GM18870 (cell line): ENCODE data around the gene PLCH2.

Source experiments
- ATAC-seq: cut with Tn5 transposase; IDR thresholded peaks from one replicate; pipeline ENCODE4 v1.9.1; 2021; ENCODE audit warnings: moderate library complexity; ENCODE audit not compliant: unreplicated experiment

Gene PLCH2

DNA sequence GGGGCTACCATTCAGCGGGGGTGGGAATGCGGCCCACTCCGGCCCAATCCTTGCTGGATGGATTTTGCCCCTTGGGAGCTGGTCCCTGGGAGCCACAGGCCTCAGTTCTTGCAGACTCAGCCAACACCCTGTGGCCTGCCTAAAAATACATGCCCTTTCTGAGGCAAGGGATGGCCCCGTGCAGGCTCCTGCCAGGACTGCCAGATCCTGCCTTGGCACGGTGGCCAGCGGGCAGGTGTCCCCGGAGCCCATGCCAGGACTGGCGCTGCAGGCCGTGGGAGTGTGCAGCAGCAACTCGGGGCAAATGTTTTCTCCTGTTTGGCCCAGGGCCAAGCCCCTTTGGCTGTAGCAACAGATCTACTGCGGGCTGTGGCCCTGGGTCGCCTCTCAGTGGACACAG is 51.9 kb downstream of the PLCH2 start:
- ATAC-seq: no peak

DNA sequence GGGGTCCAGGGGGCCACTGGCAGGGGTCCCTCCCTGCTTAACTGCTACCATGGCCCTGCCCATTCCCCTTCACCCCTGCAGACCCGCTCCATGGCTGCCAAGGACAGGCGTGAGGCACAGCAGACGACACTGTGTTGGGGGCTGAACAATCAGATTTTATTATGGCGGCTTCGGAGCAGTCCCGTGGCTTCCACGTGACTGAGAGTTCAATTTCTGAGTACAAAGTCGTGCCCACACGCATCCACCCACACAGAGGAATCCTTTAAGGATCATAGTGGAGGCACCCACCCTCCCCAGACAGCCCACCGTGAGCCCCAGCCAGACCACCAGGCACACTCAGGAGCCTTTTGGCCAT is 52.5 kb downstream of the PLCH2 start:
- no peak for ATAC-seq

DNA sequence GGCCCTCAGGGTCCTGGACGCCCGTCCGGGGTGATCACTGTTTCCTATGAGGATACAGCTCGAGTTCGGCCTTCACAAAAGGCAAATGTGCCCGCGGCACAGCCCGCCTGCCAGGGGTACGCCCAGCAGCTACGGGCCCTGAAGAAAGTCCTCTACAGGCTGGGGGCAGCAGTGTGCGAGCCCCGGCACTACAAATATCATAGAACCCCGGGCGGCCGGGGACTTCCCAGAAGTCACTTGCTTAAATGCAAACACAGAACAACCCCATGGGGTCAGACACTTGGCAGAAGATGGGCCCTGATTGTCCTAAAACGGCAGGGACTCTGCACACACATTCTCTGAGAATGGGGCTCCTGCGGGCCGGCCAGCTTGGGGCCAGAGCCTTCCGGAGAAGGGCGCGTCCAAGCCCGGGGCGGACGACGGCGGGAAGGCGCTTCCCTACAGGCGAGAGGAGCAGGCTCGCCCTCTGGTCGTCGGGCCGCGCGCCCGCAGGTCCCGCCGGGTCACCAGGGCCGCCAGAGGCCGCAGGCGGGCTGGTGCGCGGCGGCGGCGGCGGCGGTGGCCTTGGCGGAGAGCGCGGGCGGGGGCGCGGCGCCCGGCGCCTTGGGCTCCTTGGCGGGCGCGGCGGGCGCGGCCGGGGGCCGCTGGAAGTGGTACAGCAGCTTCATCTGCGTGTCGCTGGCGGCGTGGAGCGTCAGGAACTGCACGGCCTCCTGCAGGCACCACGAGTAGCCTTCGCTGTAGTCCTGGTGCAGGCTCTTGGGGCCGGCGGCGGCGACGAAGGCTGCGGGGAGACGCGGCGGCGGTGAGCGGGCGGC is 53.1 kb downstream of the PLCH2 start:
- no peak for ATAC-seq

DNA sequence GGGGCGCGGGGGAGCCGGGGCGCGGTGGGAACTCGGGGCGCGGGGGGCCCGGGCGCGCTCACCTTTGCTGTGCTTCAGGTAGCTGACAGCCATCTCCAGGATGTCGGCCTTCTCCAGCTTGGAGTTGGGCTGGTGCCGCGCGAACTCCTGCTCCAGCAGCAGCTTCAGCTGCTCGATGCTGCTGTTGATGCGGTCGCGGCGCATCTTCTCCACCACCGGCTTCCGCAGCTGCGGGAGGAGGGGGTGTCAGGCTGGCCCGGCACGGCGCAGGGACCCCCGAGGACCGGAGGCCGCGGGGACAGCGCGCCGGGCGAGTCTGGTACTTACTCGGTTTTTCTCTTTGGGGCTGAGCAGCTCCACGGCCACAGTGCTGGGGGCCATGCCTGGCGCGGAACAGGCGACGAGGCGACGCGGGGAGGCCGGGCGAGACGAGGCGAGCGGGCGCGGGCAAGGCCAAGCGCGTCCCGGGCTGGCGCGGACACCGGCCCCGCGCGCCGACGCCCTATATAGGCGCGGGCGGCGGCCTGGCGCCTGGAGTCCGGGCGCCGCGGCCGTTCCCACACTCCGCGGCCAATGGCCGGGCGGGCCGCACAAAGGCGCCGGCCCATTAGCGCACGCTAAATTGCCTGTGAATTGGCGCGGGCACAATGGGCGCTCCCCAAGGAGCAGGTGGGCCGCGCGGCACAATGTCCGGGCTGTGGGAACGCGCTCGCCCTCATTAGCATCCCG is 53.9 kb downstream of the PLCH2 start, which contains the start of gene HES5:
HES5 (minus strand) TSS at position 480 of the 729 bp plus-strand sequence; CDS start at position 381, 99 bp downstream.
- no peak for ATAC-seq

DNA sequence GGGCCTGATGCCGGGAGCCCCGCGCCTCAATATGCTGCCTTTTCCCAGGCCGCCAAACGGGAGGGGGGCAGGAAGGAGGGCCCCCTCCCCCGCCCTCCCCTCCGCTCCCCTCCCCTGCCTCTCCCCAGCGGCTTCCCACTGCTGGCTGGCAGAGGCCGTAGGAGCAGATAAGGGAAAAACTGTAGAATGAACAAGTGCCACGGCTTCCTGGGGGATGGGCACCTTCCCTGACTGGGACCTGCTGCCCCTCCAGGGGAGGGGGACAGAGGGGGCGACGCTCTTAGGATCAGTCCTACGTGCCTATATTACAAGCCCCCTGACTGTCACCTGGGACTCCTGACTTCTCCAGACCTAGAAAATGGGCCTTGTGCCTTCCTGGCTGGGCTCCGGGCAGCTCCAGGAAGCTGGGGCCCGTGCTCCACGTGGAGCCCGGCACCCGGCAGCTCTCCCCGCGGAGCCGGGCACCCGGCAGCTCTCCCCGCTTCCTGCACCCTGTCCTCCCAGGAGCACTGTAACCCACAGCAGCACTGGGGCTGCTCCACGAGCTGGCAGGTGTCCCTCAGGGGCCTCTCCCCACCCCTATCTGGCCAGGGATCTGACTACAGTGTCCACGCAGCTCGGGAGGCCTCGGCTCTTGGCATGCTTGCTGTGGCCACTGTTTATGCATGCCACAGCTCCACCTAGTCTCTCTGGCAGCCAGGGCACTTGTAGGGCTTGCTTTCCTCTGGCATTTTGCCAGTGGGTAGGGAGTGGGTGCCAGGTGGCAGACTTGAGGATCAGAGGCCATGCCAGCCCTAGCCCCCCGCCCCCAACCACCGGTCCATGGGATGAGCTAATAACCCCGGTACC is 54.6 kb downstream of the PLCH2 start:
- ATAC-seq: no peak

DNA sequence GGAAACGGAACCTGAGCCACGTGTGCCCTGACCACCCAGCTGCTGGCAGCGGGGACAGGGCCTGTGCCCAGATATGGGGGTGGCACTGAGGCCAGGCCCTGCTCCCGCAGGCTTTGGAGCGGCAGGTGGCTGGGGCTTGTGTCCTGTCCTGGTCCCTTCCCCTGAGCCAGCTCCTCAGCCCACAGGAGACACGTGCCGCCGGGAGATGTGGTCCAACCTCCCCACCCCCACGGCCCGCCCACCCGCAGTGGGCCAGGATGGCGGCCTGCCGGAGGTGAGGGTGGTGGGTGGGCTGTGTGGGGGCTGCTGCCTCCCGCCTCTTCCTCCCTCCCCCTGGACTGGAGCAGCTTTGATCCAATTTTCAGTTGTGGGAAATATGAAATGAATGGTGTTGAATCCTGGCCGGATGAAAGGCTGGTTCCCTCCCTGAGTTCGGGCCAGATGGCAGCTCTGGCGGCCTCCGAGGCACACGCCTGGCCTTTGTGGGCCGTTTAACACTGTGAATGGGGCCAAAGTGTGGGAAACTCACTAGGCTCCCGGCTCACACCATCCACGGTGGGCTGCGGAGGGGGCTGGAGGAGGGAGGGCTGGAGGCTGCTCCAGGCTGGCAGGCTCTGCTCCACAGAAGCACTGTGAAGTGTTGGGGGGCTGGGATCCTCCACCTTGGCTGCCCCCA is 56.5 kb downstream of the PLCH2 start:
- no peak for ATAC-seq

DNA sequence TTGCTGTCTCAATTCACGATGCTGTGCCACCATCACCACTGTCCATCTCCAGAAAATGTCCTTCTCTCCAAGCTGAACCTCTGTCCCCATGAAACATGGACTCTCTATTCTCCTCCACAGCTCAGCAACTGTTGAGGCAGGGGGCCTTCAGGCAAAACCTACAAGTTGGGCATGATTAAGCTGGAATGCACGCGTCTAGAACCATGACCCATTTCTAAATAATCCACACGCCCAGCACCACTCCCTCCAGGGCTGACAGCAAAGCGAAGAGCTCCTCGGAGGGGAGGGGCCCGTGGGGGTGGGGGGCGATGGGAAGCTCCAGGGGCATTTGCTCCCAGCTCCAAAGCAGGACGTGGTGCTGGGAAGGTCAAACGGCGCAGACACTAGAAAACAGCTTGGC is 57.3 kb downstream of the PLCH2 start:
- ATAC-seq: no peak

DNA sequence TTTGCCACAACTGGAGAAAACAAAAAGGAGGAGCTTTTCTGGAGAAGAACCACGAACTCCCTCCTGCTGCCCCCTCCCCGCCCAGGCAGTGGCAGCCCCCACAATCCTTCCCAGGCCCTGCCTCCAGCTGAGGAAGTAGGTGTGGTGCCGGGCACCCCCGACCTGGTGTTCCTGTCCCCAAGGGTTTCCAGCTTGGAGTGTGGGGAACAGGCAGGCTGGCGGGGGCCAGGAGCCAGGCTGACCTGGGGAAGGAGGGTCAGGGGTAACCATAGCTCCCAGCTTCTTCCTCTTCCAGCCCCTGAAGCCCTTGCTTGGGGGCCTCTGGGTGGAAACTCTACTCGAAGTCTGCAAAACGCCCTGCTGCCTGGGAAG is 58.2 kb downstream of the PLCH2 start:
- ATAC-seq: no peak

DNA sequence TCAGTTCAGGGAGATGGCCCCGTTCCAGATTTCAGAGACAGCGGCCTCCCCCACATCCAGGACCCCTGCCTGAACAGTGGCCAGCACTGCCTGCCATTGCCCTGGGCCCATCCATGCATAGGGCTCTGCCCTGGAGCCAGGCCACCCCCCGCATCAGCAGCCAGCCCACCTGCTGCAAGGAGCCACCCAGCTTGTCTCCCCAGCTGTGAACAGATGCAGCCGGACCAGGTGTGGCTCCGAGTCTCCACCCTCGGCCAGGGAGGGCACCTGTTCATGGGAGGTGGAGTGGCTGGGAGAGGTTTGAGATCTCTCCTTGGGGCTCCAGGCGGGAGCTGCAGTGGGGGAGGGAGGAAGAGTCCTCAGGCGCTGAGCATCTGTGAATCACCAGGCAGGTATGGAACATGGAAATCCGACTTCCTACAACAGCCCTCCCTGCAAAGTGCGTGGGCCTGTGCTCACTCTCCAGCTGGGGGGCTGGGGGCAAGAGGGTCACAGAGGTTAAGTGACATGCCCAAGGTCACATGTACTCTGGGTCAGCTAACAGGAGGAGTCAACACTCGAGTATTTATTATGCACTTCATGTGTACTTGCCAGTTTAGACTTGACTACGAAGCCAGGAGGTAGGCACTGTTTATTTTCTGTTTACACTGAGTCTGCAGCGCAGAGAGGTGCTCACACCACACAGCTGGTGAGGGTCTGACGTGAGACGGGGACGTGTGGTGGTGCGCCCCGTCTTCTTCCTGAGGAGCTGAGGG is 58.8 kb downstream of the PLCH2 start:
- ATAC-seq: no peak

DNA sequence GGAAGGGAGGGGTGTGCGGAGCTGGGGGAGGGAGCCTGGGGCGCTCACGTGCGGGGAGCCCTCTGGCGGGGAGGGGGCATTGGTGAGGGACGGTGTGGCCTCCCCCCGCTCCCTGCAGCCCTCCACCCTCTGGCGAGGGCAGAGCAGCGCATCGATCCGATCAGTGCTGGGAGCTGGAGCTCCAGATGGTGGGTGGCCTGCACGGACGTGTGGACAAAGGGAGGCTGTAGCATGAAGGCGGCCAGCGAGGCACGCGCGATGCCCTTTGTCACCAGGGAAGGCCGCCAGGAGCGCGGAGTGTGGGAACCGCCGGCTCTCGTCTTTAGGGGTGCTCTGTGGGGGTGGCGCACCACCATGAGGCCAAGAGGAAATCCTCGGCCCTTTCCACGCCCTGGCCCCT is 59.4 kb downstream of the PLCH2 start:
- ATAC-seq: no peak

DNA sequence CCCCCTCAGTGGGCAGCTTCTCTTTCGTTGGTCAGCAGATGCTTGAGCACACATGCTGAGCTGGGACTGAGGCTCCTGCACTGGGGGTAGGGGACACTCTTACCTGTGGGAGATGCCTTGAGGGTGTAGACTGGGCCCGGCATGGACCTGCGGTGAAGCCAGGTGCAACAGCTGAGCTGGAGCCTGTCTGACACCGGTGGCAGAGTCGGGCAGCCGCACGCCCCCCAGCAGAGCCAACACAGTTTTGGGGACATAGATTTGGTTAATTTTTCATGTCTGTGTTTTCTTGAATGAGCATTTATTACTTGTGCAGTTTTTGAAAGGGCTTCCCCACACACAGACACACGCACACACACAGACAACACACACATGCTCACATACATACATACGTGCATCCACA is 59.9 kb downstream of the PLCH2 start:
- ATAC-seq: no peak

DNA sequence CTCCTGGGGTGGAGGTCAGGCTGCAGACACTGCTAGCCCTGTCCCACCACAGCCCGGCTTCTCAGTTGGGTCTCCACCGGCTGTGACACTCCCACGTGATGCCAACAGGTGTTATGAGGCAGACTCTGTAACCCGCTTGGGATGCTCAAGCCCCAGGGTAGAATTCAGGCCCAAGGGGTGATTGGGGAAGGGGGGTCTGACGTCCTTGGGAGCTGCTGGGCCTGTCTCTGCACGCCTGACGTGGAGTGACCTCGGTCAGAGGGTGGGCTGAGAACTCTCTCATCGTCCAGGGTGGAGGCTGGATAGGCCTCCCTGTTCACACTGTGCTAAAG is 61.7 kb downstream of the PLCH2 start:
- ATAC-seq: no peak

DNA sequence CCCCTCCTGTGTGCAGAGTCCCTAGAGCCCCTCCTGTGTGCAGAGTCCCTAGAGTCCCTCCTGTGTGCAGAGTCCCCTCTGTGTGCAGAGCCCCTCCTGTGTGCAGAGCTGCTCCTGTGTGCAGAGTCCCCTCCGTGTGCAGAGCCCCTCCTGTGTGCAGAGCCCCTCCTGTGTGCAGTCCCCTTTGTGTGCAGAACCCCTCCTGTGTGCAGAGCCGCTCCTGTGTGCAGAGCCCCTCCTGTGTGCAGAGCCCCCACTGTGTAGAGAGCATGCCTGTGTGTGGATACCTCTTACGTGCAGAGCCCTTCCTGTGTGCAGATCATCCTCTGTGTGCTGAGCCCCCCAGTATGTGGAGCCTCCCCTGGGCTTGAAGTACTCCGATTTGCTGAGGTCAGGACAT is 62.3 kb downstream of the PLCH2 start:
- no peak for ATAC-seq

DNA sequence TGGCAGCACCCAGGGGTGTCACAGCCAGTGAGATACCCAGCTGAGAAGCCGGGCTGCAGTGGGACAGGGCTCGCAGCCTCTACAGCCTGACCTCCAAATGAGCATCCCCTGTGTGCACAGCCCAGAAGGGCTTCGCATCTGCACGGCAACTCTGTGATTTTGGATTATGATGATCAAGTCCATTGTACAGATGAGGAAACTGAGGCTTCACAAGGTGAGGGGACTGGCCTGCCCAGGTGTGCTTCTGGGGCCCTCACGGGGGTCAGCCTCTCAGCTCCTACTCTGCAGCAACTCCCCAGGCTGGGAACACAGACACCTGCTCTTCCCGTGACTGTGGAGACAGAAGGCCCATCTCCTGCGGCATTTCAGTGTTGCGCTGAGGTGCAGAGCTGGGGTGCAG is 62.8 kb downstream of the PLCH2 start:
- no peak for ATAC-seq

DNA sequence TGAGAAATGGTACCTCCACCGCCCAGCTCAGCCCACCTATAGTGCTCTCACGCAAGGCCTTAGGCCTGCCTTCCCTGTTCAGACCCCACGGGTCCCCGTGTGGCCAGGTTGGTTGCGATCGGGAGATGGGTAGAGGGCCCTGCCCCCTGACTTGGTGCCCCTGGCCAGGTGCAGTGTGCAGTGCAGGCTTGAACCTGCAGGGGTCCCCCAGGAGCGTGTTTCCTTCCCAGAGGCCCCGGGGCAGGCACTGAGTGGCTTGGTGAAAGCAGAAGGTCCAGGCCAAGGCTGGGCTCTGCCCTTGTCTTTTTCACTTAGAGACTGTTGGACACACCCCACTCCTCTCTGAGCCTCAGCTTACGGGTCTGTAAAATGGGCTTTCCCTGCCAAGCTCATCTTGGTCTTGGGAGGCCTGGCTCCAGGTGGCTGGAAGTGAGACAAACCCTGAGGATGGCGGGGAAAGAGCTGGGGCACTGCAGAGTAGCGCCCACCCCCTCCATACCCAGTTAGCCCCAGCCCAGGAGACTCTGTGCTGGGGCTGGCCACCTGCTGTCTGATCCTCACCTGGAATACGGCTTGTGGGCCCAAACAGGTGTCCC is 63.3 kb downstream of the PLCH2 start:
- no peak for ATAC-seq

DNA sequence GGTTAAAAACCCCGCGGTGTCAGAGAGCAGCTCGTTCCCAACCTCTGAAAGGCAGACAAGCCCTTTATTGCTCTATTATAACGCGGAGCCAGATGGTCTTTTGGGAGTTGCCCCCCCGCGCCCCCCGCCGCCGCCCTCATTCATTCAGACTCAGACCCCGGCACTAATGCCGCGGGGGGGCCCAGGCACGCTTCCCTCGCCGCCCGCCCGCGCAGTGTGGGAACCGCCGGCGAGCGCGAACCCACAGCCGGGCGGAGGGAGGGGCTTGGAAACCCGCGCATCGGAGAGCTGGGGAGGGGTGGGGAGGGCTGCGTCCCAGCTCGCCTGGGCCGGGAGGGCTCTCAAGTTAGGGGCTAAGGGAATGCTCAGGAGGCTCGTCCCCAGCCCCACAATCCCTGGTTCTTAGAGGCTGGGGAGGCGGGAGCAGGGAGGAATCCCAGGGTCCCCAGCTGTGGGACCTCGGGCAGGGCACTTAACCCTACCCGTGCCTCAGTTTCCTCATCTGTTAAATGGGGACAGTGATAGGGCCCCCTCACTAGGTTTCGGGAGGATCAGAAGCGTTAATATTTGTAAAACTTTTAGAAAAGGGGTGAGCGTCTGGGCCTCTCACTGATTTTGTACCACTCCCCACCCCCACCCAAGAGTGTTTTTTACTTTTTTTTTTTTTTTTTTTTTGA is 64.9 kb downstream of the PLCH2 start:
- no peak for ATAC-seq

DNA sequence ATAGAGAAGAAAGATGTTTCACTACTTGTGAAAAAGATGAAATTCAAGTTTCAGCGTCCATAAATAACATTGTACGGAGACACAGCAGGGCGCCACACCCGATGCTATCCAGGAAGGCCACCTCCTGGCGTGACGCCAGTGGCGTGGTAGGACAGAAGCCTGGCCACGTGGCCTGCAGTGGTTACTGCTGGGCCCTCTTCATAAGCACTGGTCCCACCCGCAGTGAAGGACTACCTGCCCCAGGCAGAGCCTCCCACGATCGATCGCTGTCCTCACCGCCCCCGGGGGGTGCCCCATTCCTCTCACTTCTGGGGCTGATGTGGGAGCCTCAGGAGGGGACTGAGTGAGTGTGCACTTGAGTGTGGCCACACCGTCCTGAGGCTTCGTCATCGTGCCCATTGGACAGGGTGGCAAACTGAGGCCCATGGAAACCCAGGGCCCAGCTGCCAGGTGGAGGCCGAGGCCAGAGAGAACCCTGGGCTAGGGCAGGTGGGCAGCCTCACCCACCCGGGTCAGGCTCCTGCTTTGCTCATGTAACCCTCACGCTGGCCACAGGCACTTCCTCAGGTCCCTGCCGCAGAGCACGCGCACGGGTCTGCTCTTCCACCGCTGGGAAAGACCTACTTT is 65.6 kb downstream of the PLCH2 start:
- ATAC-seq: no peak

DNA sequence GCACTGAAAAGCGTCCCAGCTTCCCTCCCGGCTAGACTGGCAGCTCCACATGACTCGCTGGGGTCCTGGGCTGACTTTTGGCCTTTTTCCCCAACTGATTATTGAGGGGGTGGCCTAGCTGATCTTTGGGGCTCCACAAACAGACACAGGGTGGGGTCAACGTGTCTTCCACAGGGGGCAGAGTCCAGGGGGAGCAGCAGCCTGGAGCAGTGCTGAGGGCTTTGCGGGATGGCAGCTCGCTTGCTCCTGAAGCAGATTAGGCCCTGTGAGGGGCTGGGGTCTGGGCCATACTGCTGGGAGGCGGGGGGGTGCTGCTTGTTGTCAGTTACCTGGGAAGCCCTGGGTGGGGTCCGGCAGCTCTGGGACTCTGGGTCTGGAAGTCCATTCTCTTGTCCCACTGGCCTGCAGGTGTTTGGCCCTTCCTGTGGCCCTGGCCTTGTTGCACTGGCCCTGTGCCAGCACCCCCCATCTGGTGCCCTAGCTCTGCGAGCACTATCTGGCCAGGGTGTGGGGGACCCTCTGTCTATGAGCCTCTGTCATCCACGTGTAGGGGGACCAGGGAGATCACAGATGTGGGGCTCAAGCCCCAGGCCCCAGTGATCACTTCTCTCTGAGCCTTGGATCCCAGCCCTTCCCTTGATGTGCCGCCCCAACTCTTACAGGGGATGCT is 66.3 kb downstream of the PLCH2 start:
- no peak for ATAC-seq
